Adrenal gland (tissue), 12 donors: ENCODE data around the gene HERC5. TPM values are rescaled to one million over a fixed set of nuclear protein-coding genes. Genes with fewer than 3 reads are reported as not detected.

ENCODE experiments used
- DNase-seq, 7 donors: peaks; one replicate each; pipeline ENCODE4 v3.0.0-alpha.2; 2019 to 2020
- H3K27ac ChIP-seq, 5 donors: fragments of 200-600 bp; sonication (generic) in 4 of 5; 1 replicate in 3 of 5; 2 replicates in 2 of 5; pipeline versions ENCODE4 v1.5.1 to v1.8.0; 2016 to 2020; ENCODE audit warnings: mild to moderate bottlenecking in 1 of 5
- H3K27me3 ChIP-seq: fragments of 200-600 bp; 2 replicates; pipeline ENCODE4 v1.8.0; 2021
- H3K36me3 ChIP-seq, 2 donors: fragments of 200-600 bp; replicated peaks in 1 of 2; 1 replicate in 1 of 2; 2 replicates in 1 of 2; pipeline versions ENCODE4 v1.5.1 to v1.8.0; 2018 to 2022
- H3K4me1 ChIP-seq, 2 donors: fragments of 200-600 bp; replicated peaks in 1 of 2; 1 replicate in 1 of 2; 2 replicates in 1 of 2; pipeline versions ENCODE4 v1.5.1 to v1.8.0; 2018 to 2021
- H3K4me3 ChIP-seq, 4 donors: fragments of 200-600 bp; sonication (generic) in 3 of 4; one replicate each; pipeline ENCODE4 v1.5.1; 2016 to 2018
- H3K9me3 ChIP-seq, 3 donors: fragments of 200-600 bp; sonication (generic) in 1 of 3; replicated peaks in 1 of 3; 1 replicate in 2 of 3; 2 replicates in 1 of 3; pipeline versions ENCODE4 v1.5.1 to v1.8.0; 2016 to 2021
- POLR2A ChIP-seq, 2 donors: fragments of 450-650 bp; IDR thresholded peaks; one replicate each; pipeline ENCODE4 v1.6.1; 2017; ENCODE audit warnings: antibody characterized with exemption in 2 of 2, mild to moderate bottlenecking in 2 of 2, moderate library complexity in 1 of 2
- WGBS, 4 donors: extraction: QIAGEN DNeasy Blood & Tissue Kit in 2 of 4; methylation state at CpG; one replicate each; pipeline versions ENCODE4 v1.1.5 to v1.1.7; 2013 to 2017; 5-methylcytosine and 5-hydroxymethylcytosine counted together
- intact Hi-C, 2 donors: fragments of 100-400 bp; cut with DNase I; formaldehyde crosslinking; loops; one replicate each; pipeline versions ENCODE4 v1.14.1 to v1.15.0; 2022 to 2023
- polyA plus RNA-seq, 3 donors: library from polyadenylated mRNA; stranded (reverse); fragments of 200-250 nt in 2 of 3; fragments of 350-450 nt in 1 of 3; fragmentation: Illumina TruSeq in 1 of 3; extraction: RNeasy Lipid Tissue Mini Kit (QIAGEN cat#74804) in 1 of 3; gene quantifications; one replicate each; pipeline ENCODE4 v1.2.3, GENCODE V29; 2013 to 2014
- total RNA-seq, 9 donors: library from RNA; depleted of rRNA in 4 of 9; stranded (reverse); fragments of >200 nt in 4 of 9; fragments of 120-200 nt in 1 of 9; fragmentation: NEBNext Ultra II Directional in 1 of 9; extraction: Animal tissue kit (Norgen Biotek cat#: 25700) in 1 of 9; gene quantifications; one replicate each; pipeline versions ENCODE4 v1.1.0 to v1.2.4, GENCODE V29; 2013 to 2023
- TF ChIP-seq, protein P1 (sequence below), 6 experiments: fragments of 450-650 bp in 4 of 6; fragments of 200-600 bp in 2 of 6; sonication (generic) in 1 of 6; IDR thresholded peaks; 1 replicate in 5 of 6; 2 replicates in 1 of 6; pipeline versions ENCODE4 v1.5.1 to v1.8.0; 2016 to 2021; ENCODE audit warnings: antibody characterized with exemption in 6 of 6, mild to moderate bottlenecking in 2 of 6, moderate library complexity in 1 of 6
- donor health status: healthy with polysubstance abuse.
- donor health status: Bipolar disorder and iron deficiency.
- donor health status: DM: yes; HTN: yes; CAD: no.
- donor health status: DM: no; HTN: no; CAD: no.
- donor health status: DM: no; HTN: no; CAD: no.
- donor health status: DM: yes; HTN: yes; CAD: no.

HERC5 gene
- total and polyA plus RNA-seq, 12 donors: 3.3 to 9.9 (median 6.6) TPM

DNA sequence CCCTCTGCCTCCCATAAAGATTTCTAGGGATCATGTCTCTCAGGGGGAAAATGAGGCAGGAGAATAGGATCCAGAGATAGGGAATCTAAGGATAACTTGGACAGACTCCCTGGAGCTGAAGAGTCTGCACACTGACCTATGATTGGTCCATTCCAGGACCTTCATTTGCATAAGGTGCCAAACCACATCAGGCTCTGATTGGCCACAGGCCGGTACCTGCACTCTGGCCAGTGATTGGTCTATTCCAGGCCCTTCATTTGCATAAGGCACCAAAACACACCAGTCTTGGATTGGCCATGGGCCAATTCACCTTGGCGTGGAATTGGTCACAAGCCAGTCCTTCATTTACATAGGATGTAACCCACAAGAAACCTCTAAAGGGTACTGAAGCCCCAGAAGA, 4.0 kb upstream of the HERC5 start:
- intact Hi-C loops: loop anchor here (5.0 to 10.0 kb wide), 3 partner anchors 78 to 158 kb away; partner anchors contain the start of gene HERC6 (in 1 of the 2)
- H3K27ac ChIP-seq: no peak overlapping the region
- no peaks in the 10 kb centered on the region for H3K36me3 ChIP-seq
- no peak overlapping the region for H3K4me3 ChIP-seq
- H3K9me3 ChIP-seq: no peaks in the 10 kb centered on the region
- no peak for DNase-seq
- H3K4me1 ChIP-seq: peaks cover 0 to 1% of the 10 kb centered on the region in 2 donors
- H3K27me3 ChIP-seq: no peaks in the 10 kb centered on the region
- 58 to 83% (median 68%) methylated on average over 2 of the region's 2 CpGs for WGBS, 4 donors
- TF ChIP-seq, protein P1, sequence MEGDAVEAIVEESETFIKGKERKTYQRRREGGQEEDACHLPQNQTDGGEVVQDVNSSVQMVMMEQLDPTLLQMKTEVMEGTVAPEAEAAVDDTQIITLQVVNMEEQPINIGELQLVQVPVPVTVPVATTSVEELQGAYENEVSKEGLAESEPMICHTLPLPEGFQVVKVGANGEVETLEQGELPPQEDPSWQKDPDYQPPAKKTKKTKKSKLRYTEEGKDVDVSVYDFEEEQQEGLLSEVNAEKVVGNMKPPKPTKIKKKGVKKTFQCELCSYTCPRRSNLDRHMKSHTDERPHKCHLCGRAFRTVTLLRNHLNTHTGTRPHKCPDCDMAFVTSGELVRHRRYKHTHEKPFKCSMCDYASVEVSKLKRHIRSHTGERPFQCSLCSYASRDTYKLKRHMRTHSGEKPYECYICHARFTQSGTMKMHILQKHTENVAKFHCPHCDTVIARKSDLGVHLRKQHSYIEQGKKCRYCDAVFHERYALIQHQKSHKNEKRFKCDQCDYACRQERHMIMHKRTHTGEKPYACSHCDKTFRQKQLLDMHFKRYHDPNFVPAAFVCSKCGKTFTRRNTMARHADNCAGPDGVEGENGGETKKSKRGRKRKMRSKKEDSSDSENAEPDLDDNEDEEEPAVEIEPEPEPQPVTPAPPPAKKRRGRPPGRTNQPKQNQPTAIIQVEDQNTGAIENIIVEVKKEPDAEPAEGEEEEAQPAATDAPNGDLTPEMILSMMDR (IDR thresholded peaks at IDR 0.05): no peak
- TF ChIP-seq POLR2A (IDR thresholded peaks at IDR 0.05): no peak

DNA sequence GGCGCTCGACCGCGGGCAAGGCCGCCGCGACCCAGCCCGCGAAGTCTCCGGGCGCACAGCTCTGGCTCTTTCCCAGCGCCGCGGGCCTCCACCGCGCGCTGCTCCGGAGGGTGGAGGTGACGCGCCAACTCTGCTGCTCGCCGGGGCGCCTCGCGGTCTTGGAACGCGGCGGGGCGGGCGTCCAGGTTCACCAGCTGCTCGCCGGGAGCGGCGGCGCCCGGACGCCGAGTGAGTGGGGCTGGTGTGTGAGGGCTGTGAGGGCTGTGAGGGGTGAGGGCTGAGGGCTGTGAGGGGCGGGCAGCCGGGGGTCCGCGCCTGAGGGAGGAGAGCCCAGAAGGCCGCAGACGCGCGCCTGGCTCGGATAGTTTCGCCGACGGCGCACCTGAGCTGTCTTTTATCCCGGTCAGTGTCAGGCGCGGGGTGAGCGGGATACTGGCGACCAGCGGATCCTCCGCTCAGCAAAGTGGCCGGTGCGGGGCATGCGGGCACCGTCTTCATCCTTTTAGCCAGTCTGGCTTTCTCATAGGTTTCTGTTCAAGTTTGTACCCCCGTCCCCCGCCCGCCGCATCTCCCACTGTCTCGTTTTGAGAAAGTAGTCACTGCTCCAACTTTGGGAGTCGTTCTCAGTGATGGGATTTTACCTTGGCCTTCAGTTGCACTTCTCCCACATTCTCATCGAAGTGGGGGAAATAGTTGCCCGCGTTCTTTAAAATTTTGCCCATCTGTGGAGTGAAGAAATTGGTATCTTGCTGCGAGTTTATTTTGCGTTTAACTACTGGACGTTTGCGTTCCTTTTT, 586 bp downstream of the HERC5 start:
- no peaks in the 10 kb centered on the region for H3K27me3 ChIP-seq
- TF ChIP-seq, protein P1 (IDR thresholded peaks at IDR 0.05): no peak
- no peak for TF ChIP-seq POLR2A (IDR thresholded peaks at IDR 0.05)
- H3K4me3 ChIP-seq: peak overlapping the region; percentile 50 to 87 (median 71)
- H3K4me1 ChIP-seq: peaks cover 0 to 7% of the 10 kb centered on the region in 2 donors
- H3K27ac ChIP-seq: peak overlapping the region; percentile 26 to 88 (median 85)
- intact Hi-C loops: loop anchor here (5.0 to 10.0 kb wide), 4 partner anchors 80 to 240 kb away; partner anchors contain the start of gene HERC6 (in 2 of the 2)
- no peaks in the 10 kb centered on the region for H3K9me3 ChIP-seq
- 3 to 19% (median 9%) methylated on average over 25 to 75 of the region's 75 CpGs for WGBS, 4 donors
- H3K36me3 ChIP-seq: no peaks in the 10 kb centered on the region
- peak in 6 of 7 donors; percentile 35 to 62 (median 52) for DNase-seq

DNA sequence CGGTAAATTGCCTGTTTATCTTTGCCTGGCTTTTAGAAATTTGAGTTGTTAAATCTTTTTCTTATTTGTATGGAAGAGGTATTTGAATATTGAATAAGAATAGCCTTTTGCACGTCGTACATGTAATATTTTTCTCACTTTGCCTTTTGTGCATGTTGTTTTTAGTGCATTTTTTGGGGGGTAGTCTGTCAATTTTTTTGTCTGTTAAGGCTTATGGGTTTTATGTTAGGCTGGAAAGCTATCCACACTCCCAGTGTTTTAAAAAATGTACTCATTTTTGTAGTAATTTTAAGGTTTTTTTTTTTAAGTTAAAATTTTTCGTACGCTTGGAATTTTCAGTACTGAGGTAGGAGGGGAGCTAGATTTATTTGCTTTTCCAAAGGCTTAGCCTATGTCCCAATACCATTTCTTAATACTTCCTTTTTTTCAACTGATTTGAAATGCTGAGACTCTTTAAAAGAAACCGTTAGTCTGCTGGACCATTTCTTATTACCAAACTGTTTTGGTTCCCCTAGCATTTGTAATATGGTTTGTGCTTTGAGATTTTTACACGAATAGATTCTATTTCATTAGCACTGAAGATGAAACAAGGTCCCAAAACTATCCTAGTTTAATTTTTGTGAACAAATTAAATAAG, 1.3 kb downstream of the HERC5 start:
- peaks cover 0 to 7% of the 10 kb centered on the region in 2 donors for H3K4me1 ChIP-seq
- no peak for TF ChIP-seq POLR2A (IDR thresholded peaks at IDR 0.05)
- TF ChIP-seq, protein P1 (IDR thresholded peaks at IDR 0.05): no peak
- H3K36me3 ChIP-seq: no peaks in the 10 kb centered on the region
- H3K27me3 ChIP-seq: no peaks in the 10 kb centered on the region
- WGBS, 4 donors: 47 to 54% (median 49%) methylated on average over 7 of the region's 7 CpGs
- intact Hi-C loops: loop anchor here (5.0 to 10.0 kb wide), 4 partner anchors 81 to 241 kb away; partner anchors contain the start of gene HERC6 (in 2 of the 2)
- no peak for DNase-seq
- H3K9me3 ChIP-seq: no peaks in the 10 kb centered on the region
- peak overlapping the region in 2 of 4 donors; percentile 60 to 87 for H3K4me3 ChIP-seq
- H3K27ac ChIP-seq: peak overlapping the region in 1 of 5 donors; percentile 85

DNA sequence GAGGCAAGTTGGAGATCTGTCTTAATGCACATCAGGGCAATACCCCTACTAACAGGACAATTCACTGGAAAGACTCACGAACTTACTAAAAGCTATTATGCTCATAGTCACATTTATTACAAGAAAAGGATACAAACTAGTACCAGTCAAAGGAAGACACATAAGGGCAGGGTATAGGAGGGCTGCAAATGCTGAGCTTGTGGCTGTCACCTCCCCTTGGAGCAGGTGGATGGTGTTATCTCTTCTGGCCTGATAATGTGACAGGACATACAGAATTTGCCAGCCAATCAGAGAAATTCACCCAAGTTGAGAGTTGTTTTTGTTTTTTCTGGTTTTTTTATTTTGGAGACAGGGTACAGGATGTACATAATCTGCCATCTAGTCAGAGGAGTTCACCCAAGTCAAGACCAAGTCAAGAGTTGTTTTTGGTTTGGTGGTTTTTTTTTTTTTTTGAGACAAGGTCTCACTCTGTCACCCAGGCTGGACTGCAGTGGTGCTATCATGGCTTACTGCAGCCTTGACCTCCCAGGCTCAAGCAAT, 8.8 kb downstream of the HERC5 start:
- H3K4me1 ChIP-seq: no peaks in the 10 kb centered on the region
- intact Hi-C loops: no loop called here
- DNase-seq: no peak
- TF ChIP-seq, protein P1 (IDR thresholded peaks at IDR 0.05): no peak
- no peak for TF ChIP-seq POLR2A (IDR thresholded peaks at IDR 0.05)
- peaks cover 0 to 5% of the 10 kb centered on the region in 2 donors for H3K36me3 ChIP-seq
- WGBS, 4 donors: 97 to 100% (median 100%) methylated on average over 1 of the region's 1 CpG
- H3K9me3 ChIP-seq: no peaks in the 10 kb centered on the region
- no peak overlapping the region for H3K4me3 ChIP-seq
- no peak overlapping the region for H3K27ac ChIP-seq
- H3K27me3 ChIP-seq: no peaks in the 10 kb centered on the region
